BLaER1 treated with 17β-estradiol and CSF1 and Interleukin-3, amounts not matched to agents 10 nM and 100 nM (cell line): ENCODE measurements around the gene HLA-DMA.
"Not testable (repeated sequence)": the region's sequence is repeated elsewhere in the genome, so short reads cannot be mapped to it uniquely, and the experiment has no call there.

ENCODE experiments used
- H3K27ac ChIP-seq, 11 experiments: shearing (Covaris generic); formaldehyde crosslinking; 2 replicates each; pipeline ENCODE4 v1.8.1; 2022
- H3K27me3 ChIP-seq, 11 experiments: shearing (Covaris generic); formaldehyde crosslinking; 2 replicates each; pipeline ENCODE4 v1.8.1; 2022
- H3K36me3 ChIP-seq, 11 experiments: shearing (Covaris generic); formaldehyde crosslinking; 2 replicates each; pipeline ENCODE4 v1.8.1; 2022
- H3K4me1 ChIP-seq, 10 experiments: shearing (Covaris generic); formaldehyde crosslinking; 2 replicates each; pipeline ENCODE4 v1.8.1; 2022
- H3K4me2 ChIP-seq, 11 experiments: shearing (Covaris generic); formaldehyde crosslinking; 2 replicates each; pipeline ENCODE4 v1.8.1; 2022
- H3K4me3 ChIP-seq, 10 experiments: shearing (Covaris generic); formaldehyde crosslinking; 2 replicates each; pipeline ENCODE4 v1.8.1; 2022
- H3K9ac ChIP-seq, 11 experiments: shearing (Covaris generic); formaldehyde crosslinking; 2 replicates each; pipeline ENCODE4 v1.8.1; 2022
- H3K9me3 ChIP-seq, 11 experiments: shearing (Covaris generic); formaldehyde crosslinking; replicated peaks in 1 of 11; 2 replicates each; pipeline ENCODE4 v1.8.1; 2022
- H4K20me1 ChIP-seq, 11 experiments: shearing (Covaris generic); formaldehyde crosslinking; 2 replicates each; pipeline ENCODE4 v1.8.1; 2022
- Cebpa-rat ChIP-seq, 11 experiments: shearing (Covaris generic); IDR thresholded peaks; 2 replicates each; pipeline ENCODE4 v1.8.1; 2022

Gene HLA-DMA

DNA sequence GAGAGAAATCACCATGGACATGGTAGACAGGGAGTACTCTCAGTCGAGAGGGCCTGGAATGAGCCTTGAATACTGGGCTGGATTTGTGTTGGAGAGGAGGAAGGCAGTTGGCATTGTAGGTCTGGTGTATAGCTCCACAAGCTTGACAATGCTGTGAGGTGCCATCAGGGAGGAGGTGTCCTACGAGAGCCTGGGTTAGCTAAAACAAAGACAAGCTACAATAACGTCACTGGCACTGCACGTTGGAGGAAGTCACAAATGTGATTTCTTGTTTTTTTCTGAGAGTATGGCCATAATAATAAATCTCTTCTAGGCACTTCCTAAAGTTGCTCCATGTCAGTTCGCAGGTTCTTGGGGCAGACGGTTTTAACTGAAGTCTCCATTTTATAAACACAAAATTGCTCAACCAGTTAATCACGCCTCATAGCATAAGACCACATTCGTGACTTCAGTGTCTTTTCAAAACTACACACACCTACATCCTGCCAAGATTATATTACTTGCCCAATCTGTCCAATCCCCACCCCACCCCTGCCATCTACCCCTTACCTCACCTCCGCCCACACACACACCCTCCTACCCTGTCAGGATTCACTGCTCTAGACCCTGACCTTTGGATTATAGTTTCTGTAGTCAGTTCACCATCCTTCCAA is 7.7 kb downstream of the HLA-DMA start:
- Histone ChIP-seq H3K4me3 (peak overlapping the region in 9 of 10 experiments; percentile 6 to 63 (median 41); a peak in 13 of 20 replicates), H3K4me1 (peaks cover 80 to 97% (median 93%) of the 10 kb centered on the region in 10 experiments), H3K9me3 (peaks cover 0 to 10% (median 0%) of the 10 kb centered on the region in 11 experiments; a peak in 7 of 22 replicates), H3K27me3 (no peaks in the 10 kb centered on the region), H3K36me3 (peaks cover 8 to 25% (median 16%) of the 10 kb centered on the region in 11 experiments; a peak in 17 of 22 replicates), H4K20me1 (peaks cover 0 to 9% (median 0%) of the 10 kb centered on the region in 11 experiments; a peak in 5 of 22 replicates), H3K9ac (peak overlapping the region; percentile 51 to 79 (median 74); a peak in 21 of 22 replicates), H3K27ac (peak overlapping the region; percentile 73 to 88 (median 85)), H3K4me2 (peak overlapping the region; percentile 85 to 97 (median 91))
- no peak for TF ChIP-seq Cebpa-rat (IDR thresholded peaks at IDR 0.05)

DNA sequence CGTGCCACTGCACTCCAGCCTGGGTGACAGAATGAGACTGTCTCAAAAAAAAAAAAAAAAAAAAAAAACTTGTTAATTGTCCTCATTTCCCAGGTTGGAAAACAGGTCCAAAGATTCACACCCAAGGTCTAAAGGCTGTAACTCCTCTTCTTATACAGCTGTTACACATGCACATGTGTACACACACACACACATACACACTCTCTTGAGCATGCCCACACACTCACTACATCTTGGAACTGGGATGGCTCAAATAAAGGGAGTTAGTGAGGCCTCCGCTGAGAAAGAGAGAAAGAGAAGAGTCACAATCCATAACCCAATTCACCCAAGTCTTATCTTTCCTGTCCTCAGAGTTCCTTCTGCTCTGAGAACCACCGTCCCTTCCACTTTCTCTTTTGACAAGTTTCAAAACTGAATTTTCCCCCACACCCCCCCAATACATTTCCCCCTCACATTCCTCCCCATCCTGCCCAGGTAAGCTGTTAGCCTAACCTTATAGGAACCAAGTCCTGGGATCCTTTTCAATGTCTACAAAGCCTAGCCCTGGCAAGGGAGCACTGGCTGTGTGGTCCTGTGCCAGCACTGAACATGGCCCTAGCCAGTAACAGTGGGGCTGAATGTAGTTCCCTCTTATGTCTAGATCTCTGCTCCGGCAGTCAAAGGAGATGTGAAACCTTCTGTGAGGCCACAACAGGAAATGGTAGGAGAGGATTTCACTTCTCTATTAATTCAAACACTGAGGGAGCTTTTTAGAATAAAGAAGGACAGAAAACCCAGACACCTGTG is 8.8 kb downstream of the HLA-DMA start:
- Histone ChIP-seq H4K20me1 (peaks cover 0 to 9% (median 0%) of the 10 kb centered on the region in 11 experiments; a peak in 5 of 22 replicates), H3K4me1 (peaks cover 80 to 97% (median 92%) of the 10 kb centered on the region in 10 experiments), H3K9ac (peak overlapping the region; percentile 57 to 79 (median 74)), H3K4me2 (peak overlapping the region; percentile 85 to 97 (median 91)), H3K27me3 (no peaks in the 10 kb centered on the region), H3K36me3 (peaks cover 0 to 13% (median 4%) of the 10 kb centered on the region in 11 experiments; a peak in 10 of 22 replicates), H3K27ac (peak overlapping the region; percentile 73 to 88 (median 85)), H3K9me3 (peaks cover 0 to 10% (median 0%) of the 10 kb centered on the region in 11 experiments; a peak in 7 of 22 replicates), H3K4me3 (peak overlapping the region; percentile 40 to 63 (median 48); a peak in 18 of 20 replicates)
- TF ChIP-seq Cebpa-rat (IDR thresholded peaks at IDR 0.05), result no peak

DNA sequence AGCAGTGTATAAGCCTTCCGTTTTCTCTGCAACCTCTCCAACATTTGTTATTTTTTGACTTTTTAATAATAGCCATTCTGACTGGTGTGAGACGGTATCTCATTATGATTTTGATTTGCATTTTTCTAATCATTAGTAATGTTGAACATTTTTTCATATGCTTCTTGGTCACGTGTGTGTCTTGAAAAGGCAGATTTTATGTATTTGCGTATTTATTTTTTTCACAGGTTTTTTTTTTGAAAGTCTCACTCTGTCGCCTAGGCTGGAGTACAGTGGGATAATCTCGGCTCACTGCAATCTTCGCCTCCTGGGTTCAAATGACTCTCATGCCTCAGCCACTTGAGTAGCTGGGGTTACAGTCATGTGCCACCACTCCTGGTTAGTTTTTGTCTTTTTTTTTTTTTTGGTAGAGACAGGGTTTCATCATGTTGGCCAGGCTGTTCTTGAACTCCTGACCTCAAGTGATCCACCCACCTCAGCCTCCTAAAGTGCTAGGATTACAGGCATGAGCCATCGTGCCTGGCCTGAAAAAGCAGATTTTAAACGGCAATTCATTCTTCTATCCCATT is 10.3 kb downstream of the HLA-DMA start:
- Histone ChIP-seq H3K4me2 (peak overlapping the region; percentile 85 to 97 (median 91)), H3K27ac (peak overlapping the region; percentile 73 to 88 (median 85); a peak in 19 of 22 replicates), H3K4me1 (peaks cover 71 to 97% (median 88%) of the 10 kb centered on the region in 10 experiments), H3K4me3 (peak overlapping the region in 1 of 10 experiments; percentile 63; a peak in 1 of 20 replicates), H3K36me3 (peaks cover 0 to 16% (median 9%) of the 10 kb centered on the region in 11 experiments; a peak in 16 of 22 replicates)
- H3K9ac ChIP-seq, H3K9me3 ChIP-seq, H4K20me1 ChIP-seq, H3K27me3 ChIP-seq: not testable (repeated sequence)

DNA sequence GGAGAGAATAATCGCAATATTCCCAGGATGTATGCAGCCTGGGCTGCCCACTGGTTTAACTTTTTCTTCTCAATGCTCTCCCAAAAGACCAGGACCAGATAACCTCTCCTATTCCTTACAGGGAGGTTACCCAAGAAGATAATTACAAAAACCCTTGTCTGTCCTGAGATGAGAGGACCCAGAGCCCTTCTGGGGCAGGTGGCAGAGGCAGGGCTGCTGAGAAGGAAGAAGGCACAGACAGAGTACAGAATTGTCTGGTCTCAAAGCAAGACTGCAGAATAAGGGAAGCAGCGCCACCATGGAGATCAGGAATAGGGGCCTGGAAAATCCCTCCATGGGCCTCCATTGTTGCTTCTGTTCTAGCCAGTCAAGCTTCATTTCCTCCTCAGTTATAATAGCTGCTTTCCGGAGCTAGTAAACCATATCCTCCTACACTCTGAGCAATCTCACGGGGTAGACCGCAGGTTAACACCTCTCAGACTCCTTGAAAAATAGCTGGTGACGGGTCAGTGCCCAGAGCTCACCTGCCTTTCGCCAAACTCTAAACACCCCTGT is 11.6 kb downstream of the HLA-DMA start:
- H3K4me3 ChIP-seq, result peak overlapping the region; percentile 52 to 75 (median 70); a peak in 19 of 20 replicates
- peaks cover 72 to 97% (median 92%) of the 10 kb centered on the region in 10 experiments for H3K4me1 ChIP-seq

DNA sequence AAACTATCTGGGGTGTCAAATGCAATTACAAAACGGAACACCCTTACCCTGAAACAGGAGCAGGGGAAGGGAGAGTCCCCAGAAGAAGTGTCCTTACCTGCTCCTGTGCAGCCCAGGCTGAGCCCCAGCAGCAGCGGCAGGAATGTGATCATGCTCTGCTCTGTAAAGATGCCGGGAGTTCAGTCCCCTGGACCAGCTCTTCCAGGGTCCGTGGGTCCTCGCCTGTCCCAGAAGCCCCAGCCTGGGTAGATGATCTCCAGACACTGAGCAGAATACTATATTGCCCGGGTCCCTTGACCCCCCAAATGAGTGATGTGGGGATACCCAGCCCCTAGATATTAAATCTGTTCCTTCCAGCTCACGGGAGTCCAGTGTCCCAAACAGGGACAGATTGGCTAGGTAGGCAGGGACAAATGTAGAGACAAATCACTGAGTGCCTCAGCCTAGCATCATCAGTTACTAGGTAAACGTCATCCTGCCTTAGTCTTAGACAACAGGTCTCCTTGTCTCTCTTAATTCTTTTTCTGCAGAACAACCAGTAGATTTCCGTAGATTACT is 12.2 kb downstream of the HLA-DMA start, which contains the start of gene HLA-DMB:
Gene HLA-DMB (minus strand): TSS at position 373 of the 558 bp plus-strand sequence. CDS start 221 bp downstream, at position 152.
- H3K4me3 ChIP-seq, result peak within 1 kb of the TSS; percentile 52 to 75 (median 70)
- H3K36me3 ChIP-seq, result peaks cover 0 to 31% (median 18%) of the 10 kb centered on the region in 11 experiments; a peak in 16 of 22 replicates
- no peak for TF ChIP-seq Cebpa-rat (IDR thresholded peaks at IDR 0.05)

More for the DNA sequence above, 11.6 kb downstream of the HLA-DMA start:
- H3K36me3 ChIP-seq, result peaks cover 0 to 25% (median 15%) of the 10 kb centered on the region in 11 experiments; a peak in 16 of 22 replicates
- peak overlapping the region; percentile 55 to 82 (median 78); a peak in 21 of 22 replicates for H3K9ac ChIP-seq
- TF ChIP-seq Cebpa-rat (IDR thresholded peaks at IDR 0.05), result no peak
- H4K20me1 ChIP-seq, result peaks cover 0 to 5% (median 0%) of the 10 kb centered on the region in 11 experiments; a peak in 1 of 22 replicates
- peak overlapping the region; percentile 85 to 97 (median 91) for H3K4me2 ChIP-seq
- H3K9me3 ChIP-seq, result peaks cover 0 to 3% (median 0%) of the 10 kb centered on the region in 11 experiments; a peak in 5 of 22 replicates
- H3K27me3 ChIP-seq, result no peaks in the 10 kb centered on the region
- peak overlapping the region; percentile 67 to 89 (median 80); a peak in 21 of 22 replicates for H3K27ac ChIP-seq

DNA sequence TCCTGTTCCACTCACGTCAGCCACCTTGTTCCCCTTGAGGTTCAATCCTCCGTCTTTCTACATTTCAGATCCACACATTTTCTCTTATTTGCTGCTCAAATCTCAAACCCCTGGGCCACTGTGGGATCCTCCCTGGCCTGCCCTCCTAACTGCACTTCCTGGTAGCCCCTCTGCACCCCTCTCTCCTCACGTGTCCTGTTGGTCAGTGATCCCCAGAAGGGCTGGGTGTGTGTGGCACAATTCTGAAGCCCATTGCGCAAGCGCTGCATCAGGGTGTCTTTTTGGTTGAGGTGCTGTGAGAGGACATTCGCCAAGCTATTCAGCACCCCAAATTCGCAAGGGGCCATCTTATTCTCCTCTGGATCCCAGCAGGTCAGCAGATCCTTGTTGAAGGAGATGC is 14.4 kb downstream of the HLA-DMA start:
- H3K27me3 ChIP-seq, result no peaks in the 10 kb centered on the region
- H3K27ac ChIP-seq, result peak overlapping the region in 6 of 11 experiments; percentile 4 to 68 (median 38); a peak in 5 of 22 replicates

More for the DNA sequence above, 12.2 kb downstream of the HLA-DMA start, which contains the start of gene HLA-DMB:
- peaks cover 0 to 5% (median 0%) of the 10 kb centered on the region in 11 experiments; a peak in 1 of 22 replicates for H4K20me1 ChIP-seq
- no peaks in the 10 kb centered on the region for H3K9me3 ChIP-seq
- H3K27me3 ChIP-seq, result no peaks in the 10 kb centered on the region
- peak within 1 kb of the TSS; percentile 55 to 82 (median 78) for H3K9ac ChIP-seq
- peak within 1 kb of the TSS; percentile 67 to 89 (median 80); a peak in 21 of 22 replicates for H3K27ac ChIP-seq
- H3K4me2 ChIP-seq, result peak within 1 kb of the TSS; percentile 85 to 97 (median 91)
- H3K4me1 ChIP-seq, result peaks cover 68 to 97% (median 94%) of the 10 kb centered on the region in 10 experiments

DNA sequence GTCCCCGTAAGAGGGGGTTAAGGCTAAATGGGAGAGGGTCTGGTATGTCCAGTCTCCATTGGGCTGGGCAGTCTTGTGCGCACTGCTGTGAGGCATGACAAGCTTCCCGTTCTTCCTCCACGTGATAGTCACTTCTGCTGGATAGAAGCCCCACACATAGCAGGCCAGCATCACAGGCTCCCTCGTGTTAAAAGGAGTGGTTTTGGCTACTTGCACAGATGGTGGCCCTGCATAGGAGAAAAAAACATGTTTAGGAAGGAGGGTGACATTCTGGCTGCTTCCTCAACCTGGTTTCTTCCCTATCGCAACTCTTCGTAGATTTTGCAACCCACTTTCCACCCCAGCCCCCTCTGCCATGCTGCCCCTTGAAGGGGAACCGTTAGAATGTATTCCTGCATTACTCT is 15.7 kb downstream of the HLA-DMA start:
- Histone ChIP-seq H3K9me3 (no peaks in the 10 kb centered on the region), H3K4me1 (peaks cover 33 to 96% (median 74%) of the 10 kb centered on the region in 10 experiments), H3K4me3 (peak overlapping the region in 1 of 10 experiments; percentile 36; a peak in 1 of 20 replicates), H3K9ac (peak overlapping the region in 1 of 11 experiments; percentile 22; a peak in 1 of 22 replicates), H4K20me1 (no peaks in the 10 kb centered on the region), H3K4me2 (peak overlapping the region in 9 of 11 experiments; percentile 13 to 97 (median 80); a peak in 16 of 22 replicates), H3K27me3 (no peaks in the 10 kb centered on the region), H3K27ac (peak overlapping the region in 7 of 11 experiments; percentile 4 to 68 (median 43); a peak in 11 of 22 replicates), H3K36me3 (peaks cover 0 to 45% (median 29%) of the 10 kb centered on the region in 11 experiments; a peak in 17 of 22 replicates)
- peak in 3 of 11 experiments; percentile 20 to 37 (median 31); a peak in 3 of 22 replicates for TF ChIP-seq Cebpa-rat (IDR thresholded peaks at IDR 0.05)

More for the DNA sequence above, 14.4 kb downstream of the HLA-DMA start:
- H3K9ac ChIP-seq, result no peak overlapping the region
- no peaks in the 10 kb centered on the region for H4K20me1 ChIP-seq
- H3K36me3 ChIP-seq, result peaks cover 0 to 45% (median 29%) of the 10 kb centered on the region in 11 experiments; a peak in 17 of 22 replicates
- TF ChIP-seq Cebpa-rat (IDR thresholded peaks at IDR 0.05), result peak in 2 of 11 experiments; percentile 29 to 59; a peak in 1 of 22 replicates
- H3K4me1 ChIP-seq, result peaks cover 46 to 98% (median 84%) of the 10 kb centered on the region in 10 experiments
- peak overlapping the region in 9 of 11 experiments; percentile 10 to 97 (median 85); a peak in 13 of 22 replicates for H3K4me2 ChIP-seq
- no peak overlapping the region for H3K4me3 ChIP-seq
- H3K9me3 ChIP-seq, result no peaks in the 10 kb centered on the region
